HepG2 (cell line): ENCODE data around the gene WNT3. TPM values are rescaled to one million over a fixed set of nuclear protein-coding genes. Genes with fewer than 3 reads are reported as not detected.

Experiments used
- AKAP8 ChIP-seq: sonication (generic); formaldehyde crosslinking; IDR thresholded peaks from 2 replicates; pipeline ENCODE4 v1.5.1; 2020; ENCODE audit warnings: mild to moderate bottlenecking, missing genetic modification reagents
- ARID4A ChIP-seq: sonication (generic); formaldehyde crosslinking; IDR thresholded peaks from 2 replicates; pipeline ENCODE4 v1.5.0; 2020; ENCODE audit warnings: mild to moderate bottlenecking, missing genetic modification reagents, borderline replicate concordance
- CBFB ChIP-seq: sonication (generic); formaldehyde crosslinking; IDR thresholded peaks from 2 replicates; pipeline ENCODE4 v1.4.0; 2020; ENCODE audit warnings: missing genetic modification reagents
- GABPA ChIP-seq, 2 experiments: IDR thresholded peaks; 2 replicates each; pipeline ENCODE4 v1.6.1; 2011 to 2016; ENCODE audit warnings: low read depth in 2 of 2, low read length in 1 of 2, missing biosample characterization in 1 of 2, missing genetic modification characterization in 1 of 2
- GTF2F1 ChIP-seq: fragments of 150-350 bp; IDR thresholded peaks from 2 replicates; pipeline ENCODE4 v1.6.1; 2014; ENCODE audit warnings: low read length
- HOXA7 ChIP-seq: sonication (generic); formaldehyde crosslinking; IDR thresholded peaks from 2 replicates; pipeline ENCODE4 v1.8.1; 2022; ENCODE audit warnings: mild to moderate bottlenecking, missing genetic modification reagents, moderate library complexity
- IRF2 ChIP-seq: IDR thresholded peaks from 2 replicates; pipeline ENCODE4 v1.6.1; 2018; ENCODE audit warnings: missing genetic modification reagents, missing compliant biosample characterization
- PCBP2 ChIP-seq: fragments of 200-400 bp; formaldehyde crosslinking; optimal IDR thresholded peaks from 2 replicates; pipeline ENCODE3; 2018; ENCODE audit warnings: low read length, low read depth; ENCODE audit not compliant: poor library complexity, severe bottlenecking
- PHF21A ChIP-seq: sonication (generic); formaldehyde crosslinking; IDR thresholded peaks from 2 replicates; pipeline ENCODE4 v1.5.0; 2020; ENCODE audit warnings: mild to moderate bottlenecking, missing genetic modification reagents
- RBFOX2 ChIP-seq: fragments of 200-400 bp; formaldehyde crosslinking; IDR thresholded peaks from 2 replicates; pipeline ENCODE4 v1.6.1; 2017; ENCODE audit warnings: low read depth, mild to moderate bottlenecking, low read length
- REPIN1 ChIP-seq: sonication (generic); formaldehyde crosslinking; IDR thresholded peaks from 2 replicates; pipeline ENCODE4 v1.8.0; 2022; ENCODE audit warnings: missing genetic modification reagents, low read depth, mild to moderate bottlenecking, borderline replicate concordance
- SMAD1 ChIP-seq: sonication (generic); formaldehyde crosslinking; IDR thresholded peaks from 2 replicates; pipeline ENCODE4 v1.4.0; 2020; ENCODE audit warnings: missing genetic modification reagents, low read depth, mild to moderate bottlenecking, borderline replicate concordance
- U2AF1 ChIP-seq: fragments of 200-400 bp; formaldehyde crosslinking; optimal IDR thresholded peaks from 2 replicates; pipeline ENCODE3; 2017; ENCODE audit warnings: mild to moderate bottlenecking, low read depth, low read length
- ZBTB1 ChIP-seq: sonication (generic); formaldehyde crosslinking; IDR thresholded peaks from 2 replicates; pipeline ENCODE4 v1.4.0; 2020; ENCODE audit warnings: missing genetic modification reagents, borderline replicate concordance
- ZNF138 ChIP-seq: sonication (generic); formaldehyde crosslinking; IDR thresholded peaks from 2 replicates; pipeline ENCODE4 v1.5.0; 2020; ENCODE audit warnings: mild to moderate bottlenecking, low read depth, missing genetic modification reagents
- ZNF331 ChIP-seq: sonication (generic); formaldehyde crosslinking; IDR thresholded peaks from 2 replicates; pipeline ENCODE4 v1.4.0; 2020; ENCODE audit warnings: missing genetic modification reagents
- ZNF501 ChIP-seq: sonication (generic); formaldehyde crosslinking; IDR thresholded peaks from 2 replicates; pipeline ENCODE4 v1.5.1; 2020; ENCODE audit warnings: mild to moderate bottlenecking, moderate library complexity, missing genetic modification reagents
- ZNF691 ChIP-seq: sonication (generic); formaldehyde crosslinking; IDR thresholded peaks from 2 replicates; pipeline ENCODE4 v1.4.0; 2020; ENCODE audit warnings: missing genetic modification reagents, low read depth, mild to moderate bottlenecking, borderline replicate concordance
- ZNF746 ChIP-seq: sonication (generic); formaldehyde crosslinking; IDR thresholded peaks from 2 replicates; pipeline ENCODE4 v1.8.0; 2022; ENCODE audit warnings: mild to moderate bottlenecking, missing genetic modification reagents
- ZNF75D ChIP-seq: sonication (generic); formaldehyde crosslinking; IDR thresholded peaks from 2 replicates; pipeline ENCODE4 v1.8.1; 2023; ENCODE audit warnings: missing genetic modification reagents, mild to moderate bottlenecking, borderline replicate concordance
- ZNF780A ChIP-seq: sonication (generic); formaldehyde crosslinking; IDR thresholded peaks from 2 replicates; pipeline ENCODE4 v1.8.0; 2022; ENCODE audit warnings: mild to moderate bottlenecking, missing genetic modification reagents, moderate library complexity
- ZUFSP ChIP-seq: sonication (generic); formaldehyde crosslinking; IDR thresholded peaks from 2 replicates; pipeline ENCODE4 v1.9.0; 2021; ENCODE audit warnings: missing genetic modification reagents, mild to moderate bottlenecking, borderline replicate concordance
- polyA plus RNA-seq, 8 experiments: library from polyadenylated mRNA; depleted of rRNA in 3 of 8; stranded (reverse) in 7 of 8; unstranded in 1 of 8; fragments of >200 nt; fragmentation: Illumina TruSeq in 4 of 8; extraction: Trizol in 4 of 8; gene quantifications; 2 replicates each; pipeline versions ENCODE4 v1.2.1 to v1.2.3, GENCODE V29; 2011 to 2016; ENCODE audit warnings: low read depth in 4 of 8, missing spikeins in 1 of 8, mixed read lengths in 1 of 8; ENCODE audit not compliant: insufficient read depth in 1 of 8
- total RNA-seq, 5 experiments: library from RNA; depleted of rRNA; stranded (reverse); fragments of >200 nt; fragmentation: Illumina TruSeq; extraction: Trizol; gene quantifications; 2 replicates each; pipeline ENCODE4 v1.2.3, GENCODE V29; 2016; ENCODE audit warnings: low read depth in 1 of 5
- TF ChIP-seq, protein P1 (sequence below): IDR thresholded peaks from 2 replicates; pipeline ENCODE4 v1.6.1; 2016

Gene WNT3
- total and polyA plus RNA-seq, 2 of the 13 experiments (the other 11 are each of a cell fraction or from before 2014, with no cell fraction given): 8.5 to 10.3 TPM

DNA sequence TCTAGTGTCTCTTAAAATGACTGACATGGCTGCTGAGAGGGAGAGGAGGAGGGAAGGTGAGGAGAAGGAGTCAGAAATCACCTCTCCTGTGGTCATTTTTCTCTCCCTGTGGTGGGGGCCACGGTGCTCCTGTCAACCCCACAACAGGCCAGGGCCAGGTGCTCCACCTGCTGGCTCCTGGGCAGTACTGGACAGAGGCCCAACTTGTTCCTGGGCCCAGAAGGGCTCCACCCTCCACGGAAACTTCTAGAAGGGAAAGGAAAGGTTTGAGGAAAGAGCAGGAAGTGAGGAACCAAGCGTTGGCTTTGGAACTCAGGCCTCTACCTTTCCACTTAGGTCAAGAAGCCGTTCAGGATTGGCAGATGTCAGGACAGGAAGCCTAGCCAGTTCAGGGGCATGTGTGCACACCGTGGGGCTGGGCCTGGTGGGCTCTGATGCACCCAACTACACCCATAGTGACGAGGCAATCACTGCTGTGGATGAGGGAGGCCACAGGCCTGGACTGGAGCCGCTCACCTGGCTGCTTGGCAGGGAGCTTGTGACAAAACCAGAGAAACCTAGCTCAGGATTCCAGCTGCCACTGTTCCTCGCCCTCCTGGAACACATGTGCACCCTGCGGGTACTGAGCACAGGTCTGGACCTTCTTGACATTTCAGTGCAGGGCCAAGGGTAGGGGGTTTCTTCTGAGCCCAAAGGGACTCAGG lies 36.1 kb downstream of the WNT3 start (continued):
- TF ChIP-seq SMAD1: no peak; the same call in 1 of the 2 replicates
- TF ChIP-seq ZBTB1 (CRISPR knock-in tag): no peak
- TF ChIP-seq ZNF780A (CRISPR knock-in tag): no peak
- TF ChIP-seq ARID4A (CRISPR knock-in tag): peak; percentile 54; the same call in 1 of the 2 replicates
- peak; percentile 58; the same call in 1 of the 2 replicates for TF ChIP-seq ZNF331 (CRISPR knock-in tag)
- no peak for TF ChIP-seq ZNF75D
- no peak for TF ChIP-seq GABPA (IDR thresholded peaks at IDR 0.05; ENCODE audit: low read depth, low read length)
- no peak for TF ChIP-seq GABPA (CRISPR knock-in tag; IDR thresholded peaks at IDR 0.05; ENCODE audit: low read depth)
- TF ChIP-seq CBFB (CRISPR knock-in tag): no peak
- peak; percentile 4; the same call in 1 of the 2 replicates for TF ChIP-seq PHF21A (CRISPR knock-in tag)
- no peak for TF ChIP-seq ZNF746 (CRISPR knock-in tag)
- TF ChIP-seq, protein P1, sequence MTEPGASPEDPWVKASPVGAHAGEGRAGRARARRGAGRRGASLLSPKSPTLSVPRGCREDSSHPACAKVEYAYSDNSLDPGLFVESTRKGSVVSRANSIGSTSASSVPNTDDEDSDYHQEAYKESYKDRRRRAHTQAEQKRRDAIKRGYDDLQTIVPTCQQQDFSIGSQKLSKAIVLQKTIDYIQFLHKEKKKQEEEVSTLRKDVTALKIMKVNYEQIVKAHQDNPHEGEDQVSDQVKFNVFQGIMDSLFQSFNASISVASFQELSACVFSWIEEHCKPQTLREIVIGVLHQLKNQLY (CRISPR knock-in tag): no peak
- peak; percentile 72; the same call in 1 of the 2 replicates for TF ChIP-seq REPIN1 (CRISPR knock-in tag)
- TF ChIP-seq IRF2 (CRISPR knock-in tag): peak; percentile 71; the same call in 1 of the 2 replicates
- no peak; the same call in 1 of the 2 replicates for TF ChIP-seq ZNF691
- TF ChIP-seq ZNF138 (CRISPR knock-in tag): no peak
- TF ChIP-seq HOXA7 (CRISPR knock-in tag): no peak
- TF ChIP-seq RBFOX2: no peak
- no peak for TF ChIP-seq U2AF1
- 0 out of 2 replicates have a peak, but pooled peaks have one; percentile 36 for TF ChIP-seq ZNF501 (CRISPR knock-in tag)
- TF ChIP-seq ZUFSP: no peak
- no peak for TF ChIP-seq PCBP2
- no peak for TF ChIP-seq GTF2F1
- no peak for TF ChIP-seq AKAP8 (CRISPR knock-in tag)
